ENCODE results near the gene PARP15. TPM values are rescaled to one million over a fixed set of nuclear protein-coding genes. Genes with fewer than 3 reads are reported as not detected.

PARP15 gene
- total RNA-seq: 10 to 100 TPM; 49.6 to 72.9 TPM

DNA sequence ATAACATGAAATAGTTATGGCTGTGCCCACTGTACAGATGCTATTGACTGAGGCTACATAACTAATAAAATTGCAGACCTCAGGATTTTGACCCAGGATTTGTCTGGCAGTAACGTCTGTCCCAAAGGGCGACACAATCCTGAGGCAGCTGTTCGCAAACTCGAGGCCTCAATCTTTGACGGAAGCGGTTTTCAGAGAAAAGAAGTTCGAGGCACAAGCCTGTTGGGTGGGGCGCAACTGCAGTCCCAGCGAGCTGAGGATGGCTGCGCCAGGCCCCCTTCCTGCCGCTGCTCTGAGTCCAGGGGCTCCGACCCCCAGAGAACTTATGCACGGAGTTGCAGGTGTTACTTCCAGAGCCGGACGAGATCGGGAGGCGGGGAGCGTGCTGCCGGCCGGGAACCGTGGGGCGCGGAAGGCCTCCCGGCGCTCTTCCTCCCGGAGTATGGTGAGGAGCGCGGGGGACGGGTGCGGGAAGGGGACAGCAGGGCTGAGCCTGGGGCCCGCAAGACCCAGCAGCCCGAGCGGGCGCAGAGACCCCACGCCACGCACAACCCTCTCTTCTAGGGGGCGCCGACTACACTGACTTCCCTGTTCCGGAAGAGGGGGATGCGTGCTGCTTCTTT, at the start of gene PARP15:
PARP15 (plus strand) TSS at position 242 of the 623 bp plus-strand sequence; CDS start at position 260, 18 bp downstream.
- ATAC-seq (peak; percentile 77), DNase-seq (ENCODE audit: low spot score) (peak; percentile 71)
- H3K9me3 Mint-ChIP-seq: peaks cover 7% of the 10 kb centered on the region
- peak within 1 kb of the TSS; percentile 97 to 98 for H3K27ac Mint-ChIP-seq
- peaks cover 31% of the 10 kb centered on the region for H3K36me3 Mint-ChIP-seq
- peaks cover 43 to 60% of the 10 kb centered on the region in 2 donors for H3K4me1 Mint-ChIP-seq (ENCODE audit: low read depth in 2 of 2)
- H3K27me3 Mint-ChIP-seq: no peaks in the 10 kb centered on the region
- H3K4me3 Mint-ChIP-seq: peak within 1 kb of the TSS; percentile 98

DNA sequence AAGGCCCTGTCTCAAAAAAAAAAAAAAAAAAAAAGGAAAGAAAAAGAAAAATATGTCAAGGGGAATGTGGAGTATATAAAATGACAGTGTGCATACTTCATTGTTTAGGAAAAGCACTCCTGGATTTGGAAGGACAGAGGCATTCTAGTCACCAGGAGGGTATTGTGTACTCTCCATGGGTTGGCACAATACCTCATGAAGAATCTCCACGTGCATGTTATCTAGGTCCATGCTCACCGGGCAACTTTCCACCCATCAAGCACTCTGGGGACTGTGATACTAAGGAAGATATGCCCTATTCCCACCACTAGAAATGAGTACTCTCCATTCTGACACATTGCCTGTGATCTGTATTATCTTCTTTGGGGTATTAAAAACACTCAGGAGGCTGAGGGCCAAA, 47.3 kb upstream of the PARP15 start:
- Mint-ChIP-seq H3K4me1 (ENCODE audit: low read depth in 2 of 2) (peaks cover 17 to 20% of the 10 kb centered on the region in 2 donors), H3K27me3 (no peaks in the 10 kb centered on the region), H3K9me3 (no peaks in the 10 kb centered on the region), H3K4me3 (no peak overlapping the region), H3K27ac (no peak overlapping the region), H3K36me3 (peaks cover 31% of the 10 kb centered on the region)
- DNase-seq (ENCODE audit: low spot score) (no peak), ATAC-seq (no peak)

DNA sequence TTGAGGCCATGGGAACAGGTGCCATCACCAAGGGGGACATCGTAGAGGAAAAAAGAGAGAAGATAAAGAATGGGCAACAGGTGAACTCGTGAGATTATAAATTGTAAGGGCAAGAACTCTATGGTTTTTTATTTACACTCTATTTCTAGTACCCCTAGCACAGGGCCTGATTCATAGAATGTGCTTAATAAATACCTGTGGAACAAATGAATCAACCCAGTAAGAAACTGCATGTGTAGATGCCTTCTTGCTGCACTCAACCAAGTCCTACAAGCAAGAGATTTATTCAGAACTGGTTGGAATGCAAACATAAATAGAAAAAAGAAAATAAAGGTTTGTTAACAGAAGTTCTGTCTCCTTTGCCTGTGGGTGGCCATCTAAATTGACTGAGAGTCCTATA, 44.0 kb upstream of the PARP15 start:
- Mint-ChIP-seq H3K27me3 (no peaks in the 10 kb centered on the region), H3K36me3 (peaks cover 46% of the 10 kb centered on the region), H3K9me3 (no peaks in the 10 kb centered on the region), H3K4me1 (ENCODE audit: low read depth in 2 of 2) (peaks cover 20 to 25% of the 10 kb centered on the region in 2 donors), H3K27ac (no peak overlapping the region), H3K4me3 (peak overlapping the region; percentile 14)
- DNase-seq (ENCODE audit: low spot score) (no peak), ATAC-seq (no peak)

DNA sequence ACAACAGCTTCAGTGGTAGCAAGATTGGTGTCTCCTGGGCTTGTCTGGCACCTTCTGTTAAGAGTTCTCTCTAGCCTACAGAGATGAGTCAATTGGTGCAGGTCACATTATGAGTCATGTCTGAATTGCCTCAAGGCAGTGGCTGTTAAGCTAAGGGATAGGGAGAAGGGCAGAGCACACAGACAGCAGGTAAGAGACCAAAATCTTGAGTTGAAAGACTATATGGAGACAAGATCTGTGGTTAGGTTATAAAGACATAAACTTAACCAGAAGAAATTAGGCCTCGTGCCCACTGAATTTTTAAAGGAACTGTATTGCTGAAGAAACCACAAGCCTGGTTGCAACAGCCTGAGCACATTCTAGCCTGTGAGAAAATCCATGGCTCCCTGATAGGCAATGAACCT, 43.5 kb upstream of the PARP15 start:
- Mint-ChIP-seq H3K27ac (no peak overlapping the region), H3K27me3 (no peaks in the 10 kb centered on the region), H3K4me1 (ENCODE audit: low read depth in 2 of 2) (peaks cover 20 to 27% of the 10 kb centered on the region in 2 donors), H3K36me3 (peaks cover 50% of the 10 kb centered on the region), H3K9me3 (no peaks in the 10 kb centered on the region), H3K4me3 (no peak overlapping the region)
- DNase-seq (ENCODE audit: low spot score) (peak; percentile 66), ATAC-seq (peak; percentile 99 to 100)

DNA sequence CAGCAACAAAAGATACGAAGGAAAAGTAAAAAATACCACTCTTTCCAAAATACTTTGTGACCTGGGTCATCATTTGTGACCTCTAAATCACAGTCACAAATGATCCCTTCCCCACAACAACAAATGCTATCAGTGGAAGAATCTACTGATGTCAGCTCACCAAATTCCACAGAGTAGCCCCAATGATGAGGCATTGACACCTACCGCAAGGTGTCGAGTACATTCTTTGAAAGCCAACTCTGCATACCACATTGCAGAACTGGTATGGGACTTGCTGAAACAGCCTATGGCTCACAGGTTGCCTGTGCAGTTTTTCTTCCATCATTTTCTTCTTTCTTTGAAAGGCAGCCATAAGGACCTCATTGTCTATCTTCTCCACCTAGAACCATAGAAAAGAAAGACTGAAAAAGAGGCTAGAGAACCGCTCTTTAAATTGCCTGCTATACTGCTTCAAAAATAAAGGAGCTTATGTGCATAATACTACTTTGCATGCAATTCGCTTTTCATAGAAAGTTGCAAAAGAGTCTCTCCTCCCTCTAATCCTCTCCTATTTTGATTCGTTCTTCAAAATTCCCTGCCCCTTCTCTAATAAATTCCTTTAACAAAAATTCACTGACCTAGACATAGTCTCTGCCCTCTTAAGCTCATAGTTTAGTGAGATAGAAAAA, 41.4 kb upstream of the PARP15 start:
- DNase-seq (ENCODE audit: low spot score) (no peak), ATAC-seq (no peak)
- H3K9me3 Mint-ChIP-seq: no peaks in the 10 kb centered on the region
- peaks cover 24 to 33% of the 10 kb centered on the region in 2 donors for H3K4me1 Mint-ChIP-seq (ENCODE audit: low read depth in 2 of 2)
- no peak overlapping the region for H3K27ac Mint-ChIP-seq
- H3K4me3 Mint-ChIP-seq: no peak overlapping the region
- no peaks in the 10 kb centered on the region for H3K27me3 Mint-ChIP-seq
- peaks cover 60% of the 10 kb centered on the region for H3K36me3 Mint-ChIP-seq

DNA sequence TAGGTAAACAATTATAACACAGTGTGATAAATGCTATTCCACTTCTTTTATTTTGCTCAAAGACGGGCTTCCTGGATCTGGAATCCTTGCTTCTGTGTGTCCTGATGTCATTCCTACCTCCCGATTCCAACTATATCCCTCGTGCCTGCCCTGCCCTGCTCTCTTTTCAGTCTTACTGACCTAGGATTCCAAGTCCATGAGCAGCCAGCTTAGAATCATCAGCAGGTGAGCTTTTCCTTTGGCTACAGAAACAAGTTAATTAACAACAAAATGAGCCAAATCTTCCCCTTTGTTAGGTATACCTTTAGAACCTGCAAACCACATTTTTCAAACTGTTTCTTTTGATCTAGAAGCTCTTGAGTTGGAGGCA, 40.8 kb upstream of the PARP15 start:
- ATAC-seq: no peak
- H3K9me3 Mint-ChIP-seq: no peaks in the 10 kb centered on the region
- H3K4me3 Mint-ChIP-seq: no peak overlapping the region
- no peak for DNase-seq (ENCODE audit: low spot score)
- H3K36me3 Mint-ChIP-seq: peaks cover 60% of the 10 kb centered on the region
- peaks cover 24 to 33% of the 10 kb centered on the region in 2 donors for H3K4me1 Mint-ChIP-seq (ENCODE audit: low read depth in 2 of 2)
- H3K27me3 Mint-ChIP-seq: no peaks in the 10 kb centered on the region
- H3K27ac Mint-ChIP-seq: no peak overlapping the region

DNA sequence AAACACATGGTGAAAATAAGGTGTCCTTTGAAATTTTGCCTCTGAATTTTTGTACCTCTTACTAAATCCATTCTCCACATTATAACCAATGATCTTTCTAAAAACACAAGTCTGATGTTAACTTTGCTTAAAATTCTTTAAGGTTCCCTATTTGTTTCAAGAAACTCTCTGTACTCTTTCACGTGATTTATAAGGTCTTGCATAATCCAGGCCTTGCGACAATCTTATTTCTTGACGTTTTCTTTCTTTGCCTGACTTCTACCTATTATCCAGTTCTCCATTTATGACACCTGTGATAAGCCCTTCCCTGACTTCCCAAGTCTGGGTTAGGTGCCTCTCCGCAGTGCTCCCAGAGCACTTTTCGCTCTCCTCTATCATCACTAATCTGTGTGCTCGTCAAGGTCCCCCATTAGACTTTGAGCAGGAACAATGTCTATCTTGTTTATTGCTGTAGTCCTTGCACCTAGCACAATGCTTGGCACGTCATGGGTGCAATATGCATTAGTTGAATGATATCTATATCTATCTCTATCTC, 38.4 kb upstream of the PARP15 start:
- Mint-ChIP-seq H3K27me3 (no peaks in the 10 kb centered on the region), H3K27ac (no peak overlapping the region), H3K9me3 (no peaks in the 10 kb centered on the region), H3K4me3 (no peak overlapping the region), H3K36me3 (peaks cover 44% of the 10 kb centered on the region), H3K4me1 (ENCODE audit: low read depth in 2 of 2) (peaks cover 11 to 15% of the 10 kb centered on the region in 2 donors)
- no peak for DNase-seq (ENCODE audit: low spot score)
- ATAC-seq: no peak

DNA sequence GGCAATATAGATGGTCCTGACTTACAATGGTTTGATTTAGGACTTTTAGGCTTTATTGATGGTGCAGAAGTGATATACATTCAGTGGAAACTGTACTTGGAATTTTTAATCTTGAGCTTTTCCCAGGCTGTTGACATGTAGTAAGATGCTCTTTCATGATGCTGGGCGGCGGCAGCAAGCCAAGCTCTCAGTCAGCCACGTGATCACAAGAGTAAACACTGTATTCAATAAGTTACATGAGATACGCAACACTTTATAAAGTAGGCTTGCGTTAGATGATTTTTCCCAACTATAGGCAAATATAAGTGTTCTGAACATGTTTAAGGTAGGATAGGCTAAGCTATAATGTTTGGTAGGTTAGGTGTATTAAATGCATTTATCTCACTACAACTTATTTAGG, 31.3 kb upstream of the PARP15 start:
- Mint-ChIP-seq H3K27ac (no peak overlapping the region), H3K27me3 (no peaks in the 10 kb centered on the region), H3K4me1 (ENCODE audit: low read depth in 2 of 2) (peaks cover 0 to 7% of the 10 kb centered on the region in 2 donors), H3K36me3 (peaks cover 28% of the 10 kb centered on the region), H3K4me3 (no peak overlapping the region), H3K9me3 (no peaks in the 10 kb centered on the region)
- no peak for ATAC-seq
- DNase-seq (ENCODE audit: low spot score): no peak

DNA sequence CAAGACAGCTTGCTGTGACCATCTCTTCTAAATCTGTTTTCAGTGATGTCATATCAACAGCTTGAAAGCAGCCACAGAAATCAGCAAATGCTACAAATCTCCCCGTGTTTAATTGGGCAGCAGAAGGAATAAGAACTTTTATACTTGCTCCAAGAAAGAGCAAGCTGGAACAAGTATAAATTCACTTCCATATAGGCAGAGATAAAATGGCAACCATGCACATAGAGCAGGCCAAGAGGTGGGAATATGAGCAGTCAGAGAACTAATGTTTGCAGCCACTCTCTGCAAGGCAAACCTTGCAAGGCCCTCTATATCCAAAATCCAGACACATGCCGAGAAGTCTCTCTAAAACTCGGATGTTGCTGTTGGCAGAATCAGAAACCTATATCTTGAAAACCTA, 29.4 kb upstream of the PARP15 start:
- no peaks in the 10 kb centered on the region for H3K27me3 Mint-ChIP-seq
- H3K9me3 Mint-ChIP-seq: no peaks in the 10 kb centered on the region
- DNase-seq (ENCODE audit: low spot score): no peak
- peaks cover 3 to 7% of the 10 kb centered on the region in 2 donors for H3K4me1 Mint-ChIP-seq (ENCODE audit: low read depth in 2 of 2)
- no peak for ATAC-seq
- no peak overlapping the region for H3K27ac Mint-ChIP-seq
- H3K4me3 Mint-ChIP-seq: no peak overlapping the region
- H3K36me3 Mint-ChIP-seq: peaks cover 34% of the 10 kb centered on the region

DNA sequence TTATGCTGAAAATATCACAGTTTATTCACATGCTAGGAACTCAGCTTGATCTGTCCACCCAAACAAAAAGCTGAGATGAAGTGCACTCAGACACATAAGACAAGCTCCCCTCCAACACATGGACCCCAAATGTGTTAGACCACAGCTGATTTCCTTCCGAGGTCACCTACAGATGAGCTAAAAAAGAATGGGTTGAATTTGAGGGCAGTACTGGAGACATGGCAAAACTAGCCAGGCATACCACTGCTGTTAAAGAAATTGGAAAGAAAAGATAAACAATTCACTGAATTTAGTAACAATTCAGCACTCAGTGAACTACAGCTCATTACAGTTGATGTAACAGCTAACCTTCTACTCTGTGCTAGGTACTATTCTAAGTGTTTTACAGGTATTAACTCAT, 28.8 kb upstream of the PARP15 start:
- no peaks in the 10 kb centered on the region for H3K27me3 Mint-ChIP-seq
- peaks cover 9% of the 10 kb centered on the region in 2 donors for H3K4me1 Mint-ChIP-seq (ENCODE audit: low read depth in 2 of 2)
- no peak for DNase-seq (ENCODE audit: low spot score)
- H3K27ac Mint-ChIP-seq: no peak overlapping the region
- ATAC-seq: no peak
- H3K9me3 Mint-ChIP-seq: no peaks in the 10 kb centered on the region
- H3K36me3 Mint-ChIP-seq: peaks cover 39% of the 10 kb centered on the region
- H3K4me3 Mint-ChIP-seq: no peak overlapping the region

DNA sequence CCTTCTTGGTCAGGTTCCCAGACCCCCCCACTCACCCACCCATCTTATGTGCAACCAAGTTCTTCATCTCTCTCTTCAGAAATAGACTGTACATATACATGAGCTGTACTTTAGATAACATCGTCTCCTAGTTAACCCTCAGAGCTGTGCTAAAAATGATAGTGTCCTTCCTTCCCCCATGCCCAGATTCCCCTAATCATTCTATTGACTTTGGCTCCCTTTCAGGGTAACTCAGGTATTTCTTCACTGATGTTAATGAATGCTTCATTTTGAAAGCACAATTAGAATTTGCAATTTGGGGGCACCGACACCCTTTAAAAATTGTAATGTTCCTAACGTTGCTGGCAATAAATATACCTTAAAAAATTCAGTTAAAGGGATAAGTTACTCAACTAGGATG, 24.3 kb upstream of the PARP15 start:
- Mint-ChIP-seq H3K27ac (peak overlapping the region; percentile 1 to 14), H3K36me3 (peaks cover 43% of the 10 kb centered on the region)

DNA sequence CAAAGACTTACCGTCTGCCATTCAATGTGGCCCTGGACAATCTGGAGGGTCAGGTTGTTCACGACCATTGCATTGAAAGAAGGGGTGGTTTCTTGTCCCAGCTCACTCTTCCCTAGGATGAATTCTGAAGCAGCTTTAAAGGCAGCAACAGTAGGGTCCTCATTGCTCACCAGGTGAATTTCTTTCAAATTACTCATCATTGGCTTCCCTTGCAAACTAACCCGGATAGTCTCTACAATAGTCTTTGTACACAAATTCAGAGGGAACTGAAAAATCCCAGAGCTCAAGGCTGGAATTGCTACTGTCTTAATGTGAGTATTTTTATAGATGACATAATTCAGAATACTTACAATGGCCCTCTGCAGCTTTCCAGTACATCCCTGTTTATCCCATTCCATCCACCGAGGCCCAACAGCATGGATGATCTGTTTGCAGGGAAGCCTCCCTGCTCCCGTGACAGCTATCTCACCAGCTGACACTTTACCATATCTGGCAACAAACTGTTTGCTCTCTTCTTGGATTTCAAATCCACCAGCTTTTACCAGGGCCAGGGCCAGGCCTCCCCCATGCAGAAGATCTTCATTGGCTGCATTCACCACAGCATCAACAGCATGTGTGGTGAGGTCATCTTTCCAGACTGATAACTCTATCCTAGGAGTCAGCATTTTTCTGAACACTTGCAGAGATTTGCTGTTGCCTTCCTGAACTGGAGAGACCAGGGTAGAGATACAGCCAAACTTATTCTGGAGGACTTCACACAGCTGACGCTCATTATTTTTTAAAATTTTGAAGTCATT, 22.0 kb upstream of the PARP15 start:
- Mint-ChIP-seq H3K4me1 (ENCODE audit: low read depth in 2 of 2) (peaks cover 18 to 22% of the 10 kb centered on the region in 2 donors), H3K36me3 (peaks cover 39% of the 10 kb centered on the region), H3K4me3 (no peak overlapping the region), H3K27me3 (no peaks in the 10 kb centered on the region), H3K27ac (no peak overlapping the region), H3K9me3 (no peaks in the 10 kb centered on the region)
- DNase-seq (ENCODE audit: low spot score): no peak
- no peak for ATAC-seq

More for the DNA sequence above, 24.3 kb upstream of the PARP15 start:
- Mint-ChIP-seq H3K4me1 (ENCODE audit: low read depth in 2 of 2) (peaks cover 15 to 17% of the 10 kb centered on the region in 2 donors), H3K4me3 (no peak overlapping the region), H3K9me3 (no peaks in the 10 kb centered on the region), H3K27me3 (no peaks in the 10 kb centered on the region)
- no peak for ATAC-seq
- no peak for DNase-seq (ENCODE audit: low spot score)

DNA sequence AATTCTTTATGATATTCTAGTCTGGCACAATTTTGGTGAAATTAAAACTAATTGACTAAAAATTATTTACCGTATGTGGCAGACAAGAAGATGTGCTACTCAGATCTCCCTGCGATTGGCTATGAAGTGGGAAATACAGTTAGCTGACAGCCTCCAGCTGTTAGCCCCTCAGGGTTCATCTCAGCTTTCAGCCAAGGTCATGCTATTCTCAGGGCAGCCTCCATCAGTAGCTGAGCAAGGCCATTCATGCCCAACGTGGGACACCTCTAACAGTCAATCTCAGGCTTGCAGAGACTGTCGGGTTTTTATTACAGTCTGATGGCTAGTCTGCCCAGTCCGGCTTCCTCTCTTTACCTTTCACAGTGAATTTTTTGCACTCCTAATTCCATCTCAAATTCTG, 20.1 kb upstream of the PARP15 start:
- H3K27ac Mint-ChIP-seq: no peak overlapping the region
- no peak for DNase-seq (ENCODE audit: low spot score)
- H3K36me3 Mint-ChIP-seq: peaks cover 31% of the 10 kb centered on the region
- H3K4me1 Mint-ChIP-seq (ENCODE audit: low read depth in 2 of 2): peaks cover 30 to 39% of the 10 kb centered on the region in 2 donors
- no peaks in the 10 kb centered on the region for H3K9me3 Mint-ChIP-seq
- no peak overlapping the region for H3K4me3 Mint-ChIP-seq
- no peak for ATAC-seq
- H3K27me3 Mint-ChIP-seq: no peaks in the 10 kb centered on the region

DNA sequence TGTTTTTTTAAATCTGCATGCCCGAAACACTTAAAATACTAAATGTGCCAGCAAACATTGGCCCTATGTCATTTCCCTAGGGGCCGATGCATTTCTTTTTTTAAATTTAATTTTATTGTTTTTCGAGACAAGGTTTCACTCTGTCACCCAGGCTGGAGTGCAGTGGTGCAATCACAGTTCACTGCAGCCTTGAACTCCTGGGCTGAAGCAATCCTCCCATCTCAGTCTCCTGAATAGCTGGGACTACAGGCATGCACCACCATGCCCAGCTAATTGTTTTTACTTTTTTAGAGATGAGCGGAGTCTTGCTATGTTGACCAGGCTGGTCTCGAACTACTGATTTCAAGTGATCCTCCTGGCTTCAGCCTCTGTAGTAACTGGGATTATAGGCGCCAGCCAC, 18.8 kb upstream of the PARP15 start:
- no peak overlapping the region for H3K4me3 Mint-ChIP-seq
- peaks cover 39 to 42% of the 10 kb centered on the region in 2 donors for H3K4me1 Mint-ChIP-seq (ENCODE audit: low read depth in 2 of 2)
- H3K27me3 Mint-ChIP-seq: no peaks in the 10 kb centered on the region
- no peak overlapping the region for H3K27ac Mint-ChIP-seq
- H3K36me3 Mint-ChIP-seq: peaks cover 22% of the 10 kb centered on the region
- ATAC-seq (no peak), DNase-seq (ENCODE audit: low spot score) (no peak)
- no peaks in the 10 kb centered on the region for H3K9me3 Mint-ChIP-seq

Data from natural killer cell treated with Interleukin-12 subunit alpha and Interleukin-12 subunit beta and Interleukin-15 and Interleukin-18, amount 100 ng/mL, for 72 hours (primary cell).